HepG2 (cell line): ENCODE measurements around the gene SOBP. TPM values are rescaled to one million over a fixed set of nuclear protein-coding genes. Genes with fewer than 3 reads are reported as not detected.

Source experiments
- ATAC-seq: fragments of 200-7000 bp; cut with Tn5 transposase; 3 replicates; pipeline ENCODE4 v1.9.1; 2020; ENCODE audit warnings: mild to moderate bottlenecking, moderate library complexity
- BruUV-seq: library from RNA; stranded (reverse); fragments of 400-500 nt; replicated peaks from 2 replicates; lab custom pipeline; 2021; lab: Mats Ljungman, UMichigan
- CTCF ChIA-PET: fragments of 300-600 bp; formaldehyde crosslinking; extraction: SDS; loops from one replicate; lab custom pipeline; 2021; ENCODE audit warnings: low total read pairs, inconsistent platforms, low intra/inter-chr PET ratio; lab: Yijun Ruan, JAX
- POLR2A ChIA-PET: fragments of 350-600 bp; sonication (Branson Sonifier 250); formaldehyde crosslinking; loops from one replicate; lab custom pipeline; 2020; ENCODE audit warnings: antibody characterized with exemption, inconsistent platforms; lab: Yijun Ruan, JAX
- DNase-seq: peaks from one replicate; pipeline ENCODE4 v3.0.0-alpha.2; 2015; ENCODE audit warnings: low spot score
- FAIRE-seq: peaks from 3 replicates; lab custom pipeline; 2011; peaks lifted over from hg19 to GRCh38; lab: Jason Lieb, UNC
- H2AFZ ChIP-seq: one replicate; pipeline ENCODE4 v1.6.1; 2011; ENCODE audit warnings: low read length, inconsistent platforms
- H3K27ac ChIP-seq: fragments of 300-600 bp; 3 replicates; pipeline ENCODE4 v1.8.0; 2011; ENCODE audit warnings: mixed run types, mild to moderate bottlenecking, mixed read lengths, low read length, inconsistent platforms; ENCODE audit not compliant: insufficient read depth; ENCODE audit errors: extremely low read length
- H3K27me3 ChIP-seq, 2 experiments: fragments of 200-600 bp in 1 of 2; 2 replicates in 1 of 2; 3 replicates in 1 of 2; pipeline versions ENCODE4 v1.6.0 to v1.8.0; 2011; ENCODE audit warnings: low read length in 2 of 2, mild to moderate bottlenecking in 2 of 2, moderate library complexity in 2 of 2, inconsistent platforms in 1 of 2; ENCODE audit not compliant: insufficient read depth in 2 of 2, control insufficient read depth in 1 of 2
- H3K36me3 ChIP-seq, 2 experiments: fragments of 200-600 bp in 1 of 2; replicated peaks in 1 of 2; 2 replicates in 1 of 2; 3 replicates in 1 of 2; pipeline versions ENCODE4 v1.5.1 to v1.8.0; 2011; ENCODE audit warnings: low read length in 2 of 2, inconsistent platforms in 1 of 2; ENCODE audit not compliant: insufficient read depth in 2 of 2, control insufficient read depth in 1 of 2
- H3K4me1 ChIP-seq: 2 replicates; pipeline ENCODE4 v1.5.1; 2012; ENCODE audit warnings: low read length, inconsistent platforms; ENCODE audit not compliant: insufficient read depth
- H3K4me2 ChIP-seq: 2 replicates; pipeline ENCODE4 v1.6.0; 2011; ENCODE audit warnings: low read depth, low read length, inconsistent platforms
- H3K4me3 ChIP-seq, 3 experiments: fragments of 200-600 bp in 1 of 3; sonication (generic), shearing (Covaris generic) in 1 of 3; replicated peaks in 1 of 3; 2 replicates each; pipeline ENCODE4 v1.5.1; 2011 to 2016; ENCODE audit warnings: low read length in 3 of 3, inconsistent platforms in 2 of 3, low read depth in 2 of 3, mild to moderate bottlenecking in 2 of 3, control low read depth in 1 of 3, mixed read lengths in 1 of 3; ENCODE audit not compliant: insufficient read depth in 1 of 3
- H3K79me2 ChIP-seq: one replicate; pipeline ENCODE4 v1.6.1; 2011; ENCODE audit warnings: low read length, inconsistent platforms; ENCODE audit not compliant: insufficient read depth
- H3K9ac ChIP-seq: 2 replicates; pipeline ENCODE4 v1.6.0; 2011; ENCODE audit warnings: mild to moderate bottlenecking, low read depth, low read length, inconsistent platforms; ENCODE audit not compliant: insufficient read depth
- H3K9me3 ChIP-seq: 2 replicates; pipeline ENCODE4 v1.5.1; 2012; ENCODE audit warnings: mild to moderate bottlenecking, low read length
- H4K20me1 ChIP-seq: 2 replicates; pipeline ENCODE4 v1.6.0; 2011; ENCODE audit warnings: inconsistent platforms, mild to moderate bottlenecking, low read length, moderate library complexity; ENCODE audit not compliant: insufficient read depth
- CC2D1A ChIP-seq: sonication (generic); formaldehyde crosslinking; IDR thresholded peaks from 2 replicates; pipeline ENCODE4 v1.8.1; 2023; ENCODE audit warnings: mild to moderate bottlenecking, missing genetic modification reagents
- CREBL2 ChIP-seq: sonication (generic); formaldehyde crosslinking; IDR thresholded peaks from 2 replicates; pipeline ENCODE4 v1.8.1; 2023; ENCODE audit warnings: missing genetic modification reagents, mild to moderate bottlenecking, borderline replicate concordance
- E2F2 ChIP-seq: sonication (generic); formaldehyde crosslinking; IDR thresholded peaks from 2 replicates; pipeline ENCODE4 v1.4.0; 2020; ENCODE audit warnings: missing genetic modification reagents, borderline replicate concordance
- IRF2 ChIP-seq: IDR thresholded peaks from 2 replicates; pipeline ENCODE4 v1.6.1; 2018; ENCODE audit warnings: missing genetic modification reagents, missing compliant biosample characterization
- NFE2 ChIP-seq: sonication (generic); formaldehyde crosslinking; IDR thresholded peaks from 2 replicates; pipeline ENCODE4 v1.4.0; 2020; ENCODE audit warnings: missing genetic modification reagents
- TSC22D2 ChIP-seq: sonication (generic); formaldehyde crosslinking; IDR thresholded peaks from 2 replicates; pipeline ENCODE4 v1.5.1; 2020; ENCODE audit warnings: missing genetic modification reagents, mild to moderate bottlenecking, borderline replicate concordance
- XRCC5 ChIP-seq: fragments of 200-400 bp; formaldehyde crosslinking; optimal IDR thresholded peaks from 2 replicates; pipeline ENCODE3; 2017; ENCODE audit warnings: mild to moderate bottlenecking, low read length
- ZHX2 ChIP-seq, 2 experiments: sonication (generic) in 1 of 2; formaldehyde crosslinking in 1 of 2; IDR thresholded peaks; 2 replicates each; pipeline versions ENCODE4 v1.6.1 to v1.9.0; 2014 to 2022; ENCODE audit warnings: antibody characterized with exemption in 1 of 2, borderline replicate concordance in 1 of 2, inconsistent platforms in 1 of 2, low read depth in 1 of 2, missing genetic modification reagents in 1 of 2
- ZNF274 ChIP-seq: sonication (generic); formaldehyde crosslinking; IDR thresholded peaks from 2 replicates; pipeline ENCODE4 v1.5.1; 2020; ENCODE audit warnings: mild to moderate bottlenecking, missing genetic modification reagents
- ZNF513 ChIP-seq: sonication (generic); formaldehyde crosslinking; conservative IDR thresholded peaks from 2 replicates; pipeline ENCODE4 v1.5.0; 2020; ENCODE audit warnings: missing genetic modification reagents
- ZNF704 ChIP-seq: sonication (generic); formaldehyde crosslinking; IDR thresholded peaks from 2 replicates; pipeline ENCODE4 v1.8.1; 2023; ENCODE audit warnings: mild to moderate bottlenecking, inconsistent platforms, moderate library complexity, missing genetic modification reagents, borderline replicate concordance
- WGBS: methylation state at CpG from one replicate; pipeline ENCODE4 v1.1.6; 2017; ENCODE audit warnings: low lambda C conversion rate; 5-methylcytosine and 5-hydroxymethylcytosine counted together
- in situ Hi-C: cut with HindIII; loops from 2 replicates; pipeline ENCODE4 v1.10.0; 2017; ENCODE audit warnings: low pct_unique_long_range_greater_than_20kb; ENCODE audit not compliant: extremely low pct_ligation_motif_present
- intact Hi-C: fragments of 100-400 bp; cut with micrococcal nuclease; formaldehyde crosslinking; loops from one replicate; pipeline ENCODE4 v1.10.0; 2022; ENCODE audit not compliant: unreplicated experiment
- polyA plus RNA-seq, 8 experiments: library from polyadenylated mRNA; depleted of rRNA in 3 of 8; stranded (reverse) in 7 of 8; unstranded in 1 of 8; fragments of >200 nt; fragmentation: Illumina TruSeq in 4 of 8; extraction: Trizol in 4 of 8; gene quantifications; 2 replicates each; pipeline versions ENCODE4 v1.2.1 to v1.2.3, GENCODE V29; 2011 to 2016; ENCODE audit warnings: low read depth in 4 of 8, missing spikeins in 1 of 8, mixed read lengths in 1 of 8; ENCODE audit not compliant: insufficient read depth in 1 of 8
- total RNA-seq, 5 experiments: library from RNA; depleted of rRNA; stranded (reverse); fragments of >200 nt; fragmentation: Illumina TruSeq; extraction: Trizol; gene quantifications; 2 replicates each; pipeline ENCODE4 v1.2.3, GENCODE V29; 2016; ENCODE audit warnings: low read depth in 1 of 5

Gene SOBP
- total and polyA plus RNA-seq, 2 of the 13 experiments (the other 11 are each of a cell fraction or from before 2014, with no cell fraction given), result 1.5 to 6.9 TPM

GRCh38 chr6:107587451-107587850, 97.5 kb downstream of the SOBP start:
- intact Hi-C loops, result loop anchor here (10.0 kb wide), 1 partner anchor 273 kb away; no protein-coding TSS in a partner anchor
- H3K27ac ChIP-seq, result no peak overlapping the region
- 98% methylated on average over 5 of the region's 5 CpGs for WGBS
- no peak overlapping the region for H2AFZ ChIP-seq
- no peaks in the 10 kb centered on the region for H3K79me2 ChIP-seq
- no peaks in the 10 kb centered on the region for H3K4me1 ChIP-seq
- DNase-seq (no peak), ATAC-seq (no peak), FAIRE-seq (no peak)
- POLR2A ChIA-PET, result no interaction called here
- no peak for TF ChIP-seq CC2D1A
- TF ChIP-seq ZNF513 (CRISPR knock-in tag), result no peak
- TF ChIP-seq XRCC5, result no peak
- TF ChIP-seq NFE2, result no peak
- TF ChIP-seq ZNF274 (CRISPR knock-in tag), result no peak
- no peak for TF ChIP-seq ZHX2 (IDR thresholded peaks at IDR 0.05; ENCODE audit: low read depth)
- no peak for TF ChIP-seq ZHX2 (CRISPR knock-in tag; IDR thresholded peaks at IDR 0.05; ENCODE audit: borderline replicate concordance)
- no peak for TF ChIP-seq TSC22D2 (CRISPR knock-in tag)
- no peak for TF ChIP-seq IRF2
- no peak for TF ChIP-seq E2F2 (CRISPR knock-in tag)
- no peak for TF ChIP-seq CREBL2 (CRISPR knock-in tag)
- TF ChIP-seq ZNF704 (CRISPR knock-in tag), result no peak
- peaks cover 6 to 34% of the 10 kb centered on the region in 2 experiments; a peak in 4 of 5 replicates for H3K36me3 ChIP-seq
- no peak overlapping the region for H3K4me3 ChIP-seq
- H4K20me1 ChIP-seq, result no peaks in the 10 kb centered on the region
- no peak overlapping the region for H3K9ac ChIP-seq
- no peak overlapping the region for H3K4me2 ChIP-seq
- CTCF ChIA-PET, result no interaction called here
- no peaks in the 10 kb centered on the region for H3K27me3 ChIP-seq
- BruUV-seq, result no TSS peak
- no peaks in the 10 kb centered on the region for H3K9me3 ChIP-seq
- in situ Hi-C loops, result no loop called here
